GM19395 (cell line): ENCODE measurements around the gene SLC51B.
"Not testable (repeated sequence)": the region's sequence is repeated elsewhere in the genome, so short reads cannot be mapped to it uniquely, and the experiment has no call there.

Experiments used
- ATAC-seq: cut with Tn5 transposase; IDR thresholded peaks from one replicate; pipeline ENCODE4 v1.9.1; 2021; ENCODE audit warnings: mild to moderate bottlenecking, moderate library complexity; ENCODE audit not compliant: unreplicated experiment

The SLC51B gene

DNA sequence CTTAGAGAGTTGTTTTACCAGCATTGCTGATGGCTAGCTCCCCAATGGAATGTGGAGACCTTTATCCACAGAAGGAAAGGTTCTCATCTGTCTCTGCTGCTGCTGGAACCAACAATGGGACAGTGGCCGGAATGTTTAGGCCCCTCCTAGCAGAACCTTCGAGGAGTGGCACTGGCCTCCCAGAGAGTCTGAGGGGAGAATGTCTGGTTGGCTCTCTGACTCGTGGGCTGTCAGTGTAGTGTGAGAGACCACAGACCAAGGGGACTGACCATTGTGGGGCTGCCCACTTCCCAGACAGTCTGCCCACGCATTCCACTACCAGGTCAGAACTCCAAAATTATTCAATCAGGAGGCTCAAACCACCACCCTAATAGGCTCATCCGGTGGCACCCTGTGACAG, 17.5 kb downstream of the SLC51B start:
- ATAC-seq, result no peak

DNA sequence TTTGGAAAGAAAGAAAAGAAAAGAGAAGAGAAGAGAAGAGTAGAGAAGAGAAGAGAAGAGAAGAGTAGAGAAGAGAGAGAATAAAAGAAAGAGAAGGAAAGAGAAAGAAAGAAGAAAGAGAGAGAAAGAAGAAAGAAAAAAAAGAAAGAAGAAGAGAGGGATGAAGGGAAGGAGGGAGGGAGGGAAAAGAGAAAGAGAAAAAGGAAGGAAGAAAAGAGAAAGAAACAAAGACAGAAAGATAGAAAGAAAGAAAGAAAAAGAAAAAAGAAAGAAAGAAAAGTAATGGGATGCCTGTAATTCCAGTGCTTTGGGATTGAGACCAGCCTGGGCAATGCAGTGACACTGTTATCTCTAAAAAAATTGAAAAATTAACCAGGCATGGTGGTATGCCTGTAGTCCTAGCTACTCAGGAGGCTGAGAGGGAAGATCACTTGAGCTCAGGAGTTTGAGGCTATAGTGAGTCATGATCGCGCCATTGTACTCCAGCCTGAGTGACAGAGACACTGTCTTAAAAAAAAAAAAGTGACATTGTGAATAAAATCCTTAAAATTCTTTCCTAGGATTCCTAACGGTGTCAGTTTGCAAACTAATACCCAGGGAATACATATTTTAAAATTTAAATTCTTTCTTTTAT, 20.9 kb downstream of the SLC51B start:
- ATAC-seq, result no peak

DNA sequence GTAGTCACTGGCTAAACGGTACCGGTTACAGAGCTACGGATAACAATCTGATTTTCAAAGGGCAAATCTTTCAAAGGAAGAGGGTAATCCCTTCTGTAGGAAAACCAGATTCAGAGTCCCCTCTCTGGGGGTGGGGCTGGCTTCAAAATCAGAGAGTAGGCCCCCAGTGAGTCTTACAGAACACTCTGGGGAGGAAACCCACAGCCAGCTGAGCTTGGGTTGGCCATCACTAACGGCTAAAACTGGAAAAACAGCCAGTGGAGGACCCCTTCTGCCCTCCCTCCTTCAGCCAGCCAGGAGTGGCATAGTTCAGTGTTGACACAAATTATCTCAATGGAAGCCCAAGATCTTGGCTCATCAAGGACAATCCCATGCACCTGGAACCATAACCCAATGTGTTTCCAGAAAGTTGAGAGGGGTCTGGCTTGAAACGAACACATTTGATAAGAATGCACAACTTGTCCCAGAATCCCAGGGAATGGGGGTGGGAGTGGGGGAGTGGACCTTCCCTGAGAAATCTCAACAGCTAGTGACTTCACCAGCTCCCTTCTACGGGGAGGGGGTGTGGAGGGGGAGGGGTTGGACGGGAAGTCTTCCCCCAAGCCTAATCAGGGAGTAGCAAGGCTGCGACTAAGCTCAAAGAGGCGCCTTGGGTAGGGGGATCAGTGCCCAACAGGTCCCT, 21.6 kb downstream of the SLC51B start:
- ATAC-seq, result no peak

DNA sequence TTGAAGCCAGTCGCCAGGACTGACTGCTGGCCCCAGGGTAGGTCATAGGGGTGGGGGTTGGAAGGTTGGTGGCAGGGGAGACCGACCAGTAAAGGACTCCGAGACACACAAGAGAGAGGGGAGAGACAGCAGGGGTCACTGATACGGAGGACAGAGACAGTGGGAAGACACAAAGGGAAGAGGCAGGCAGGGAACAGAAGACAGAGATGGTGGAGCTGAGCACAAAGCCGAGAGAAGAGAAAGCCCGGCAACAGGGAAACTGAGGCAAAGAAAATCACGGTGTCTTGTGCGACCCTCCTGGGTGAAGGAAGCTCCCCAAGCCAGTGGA, 22.1 kb downstream of the SLC51B start:
- no peak for ATAC-seq

DNA sequence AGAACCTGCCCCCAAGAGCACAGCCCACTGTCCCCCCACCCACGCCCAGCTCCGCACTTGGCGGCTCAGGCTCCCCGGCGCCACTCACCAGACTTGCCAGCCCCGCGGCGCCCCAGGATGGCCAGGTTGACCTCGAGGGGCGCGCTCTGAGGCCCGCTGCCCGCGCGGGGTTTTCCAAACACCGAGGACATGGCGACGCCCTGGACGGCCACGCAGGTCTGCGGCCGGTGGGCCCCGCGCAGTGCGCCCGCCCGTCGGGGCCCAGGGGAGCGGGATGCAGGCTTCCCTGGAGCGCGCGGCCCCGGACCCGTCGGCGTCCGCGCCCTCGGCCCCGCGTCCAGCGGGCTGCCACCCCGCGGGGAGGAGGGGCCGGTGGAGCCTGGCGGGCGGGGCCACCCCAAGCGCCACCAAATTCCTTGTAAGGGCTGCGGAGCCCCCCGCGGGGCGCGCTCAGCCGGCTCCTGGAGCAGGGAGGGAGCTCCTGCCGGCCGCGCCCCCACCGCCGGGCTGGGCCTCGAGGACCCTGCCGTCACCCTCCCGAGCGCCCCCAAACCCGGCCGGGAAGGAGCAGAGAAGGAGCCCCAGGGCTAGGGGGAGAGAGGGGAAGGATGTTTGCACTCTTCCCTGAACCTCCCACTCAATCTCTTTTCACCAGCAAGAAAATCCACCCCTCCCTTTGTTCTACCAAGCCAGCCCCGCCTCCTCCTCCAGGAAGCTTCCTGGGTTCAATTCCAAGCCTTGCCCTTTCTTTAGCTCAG, 22.6 kb downstream of the SLC51B start, which contains the start of gene RASL12:
Gene RASL12 (minus strand): TSS at position 347 of the 758 bp plus-strand sequence. CDS start 156 bp downstream, at position 191.
- no peak for ATAC-seq

DNA sequence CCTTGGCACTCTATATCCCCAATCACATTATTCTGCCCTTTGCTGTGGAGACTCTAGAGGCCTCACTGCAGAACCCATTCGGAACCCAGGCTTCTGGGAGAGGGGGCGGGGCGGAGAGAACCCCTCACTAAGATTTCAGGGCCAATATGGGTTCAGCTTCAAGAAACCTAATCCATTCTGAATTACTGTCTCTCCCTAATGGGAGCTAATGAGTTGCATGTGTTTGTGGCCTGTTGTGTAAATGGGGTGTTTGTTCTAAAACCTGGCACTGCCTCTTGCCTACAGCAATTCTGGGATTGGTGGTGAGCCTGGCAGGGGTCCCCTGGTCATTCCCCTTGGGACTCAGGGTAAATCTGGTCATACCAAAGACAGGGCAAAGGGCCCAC, 23.2 kb downstream of the SLC51B start:
- no peak for ATAC-seq

DNA sequence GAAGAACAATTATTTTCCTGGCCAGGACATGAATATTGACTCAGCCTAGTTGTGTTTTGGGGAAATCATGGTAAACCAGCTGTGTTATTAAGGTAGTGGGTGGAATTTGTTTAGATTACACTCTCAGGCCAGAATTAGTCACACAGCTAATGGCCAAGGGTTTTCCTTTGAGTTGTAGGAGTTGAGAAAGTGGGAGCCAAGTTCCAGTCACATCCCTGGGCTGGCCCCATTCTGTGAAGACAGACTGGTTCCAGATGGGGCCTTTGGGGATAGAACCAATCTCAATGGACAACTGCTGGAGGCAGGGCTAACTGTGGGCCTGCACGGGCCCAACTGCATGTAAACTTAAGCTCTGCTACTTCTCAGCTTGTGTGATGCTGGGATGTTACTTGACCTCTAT, 24.0 kb downstream of the SLC51B start:
- no peak for ATAC-seq

DNA sequence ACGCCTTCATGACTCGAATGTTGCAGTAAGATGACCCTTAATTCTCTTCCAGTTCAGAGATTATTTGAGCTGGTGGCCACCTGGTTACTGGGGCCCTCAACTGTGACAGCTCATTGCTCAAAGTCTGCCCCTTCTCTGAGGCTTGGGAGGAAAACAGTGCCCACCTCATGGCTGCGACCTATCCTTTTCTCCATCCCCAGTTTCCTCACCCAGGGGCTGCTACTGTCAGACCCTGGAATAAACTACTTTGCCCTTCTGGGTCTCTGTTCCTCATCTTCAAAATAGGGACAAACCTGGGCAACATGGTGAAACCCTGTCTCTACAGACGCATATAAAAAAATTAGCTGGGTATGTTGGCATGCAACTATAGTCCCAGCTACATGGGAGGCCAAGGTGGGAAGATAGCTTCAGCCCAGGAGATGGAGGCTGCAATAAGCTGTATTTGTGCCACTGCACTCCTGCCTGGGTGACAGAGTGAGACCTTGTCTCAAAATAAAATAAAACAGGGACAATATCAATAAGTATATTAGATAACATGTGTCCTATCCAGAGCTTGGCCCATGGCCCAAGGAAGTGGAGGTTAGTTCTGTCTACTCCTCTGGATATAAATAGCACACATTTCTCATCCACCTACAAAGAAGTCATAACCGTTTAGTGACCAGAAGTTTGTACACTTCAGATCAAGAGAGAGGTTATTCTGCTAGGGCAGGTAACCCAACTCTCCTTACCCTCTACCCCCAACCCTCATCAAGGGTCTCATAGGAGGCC, 24.8 kb downstream of the SLC51B start:
- no peak for ATAC-seq

DNA sequence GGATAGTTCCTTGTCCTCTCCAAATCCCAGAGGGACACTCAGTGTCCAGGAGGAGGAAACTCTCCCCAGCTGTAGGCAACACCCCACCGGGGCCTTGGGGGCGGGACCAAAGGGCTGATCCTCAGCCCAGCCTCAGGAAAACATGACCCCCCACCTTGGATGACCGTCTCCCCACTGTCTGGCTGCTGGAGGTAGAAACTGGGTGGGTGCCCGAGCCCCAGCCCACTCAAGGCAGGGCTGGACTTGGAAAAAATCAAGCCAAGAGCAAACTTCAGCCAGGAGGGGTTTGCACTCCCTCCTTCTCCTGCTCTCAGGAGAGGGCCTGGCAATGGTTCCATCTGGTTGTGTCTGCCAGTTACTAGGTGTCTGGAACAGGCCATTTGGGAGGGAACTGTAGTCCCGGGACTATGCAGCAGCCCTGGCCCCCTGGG, 26.2 kb downstream of the SLC51B start:
- ATAC-seq, result no peak

DNA sequence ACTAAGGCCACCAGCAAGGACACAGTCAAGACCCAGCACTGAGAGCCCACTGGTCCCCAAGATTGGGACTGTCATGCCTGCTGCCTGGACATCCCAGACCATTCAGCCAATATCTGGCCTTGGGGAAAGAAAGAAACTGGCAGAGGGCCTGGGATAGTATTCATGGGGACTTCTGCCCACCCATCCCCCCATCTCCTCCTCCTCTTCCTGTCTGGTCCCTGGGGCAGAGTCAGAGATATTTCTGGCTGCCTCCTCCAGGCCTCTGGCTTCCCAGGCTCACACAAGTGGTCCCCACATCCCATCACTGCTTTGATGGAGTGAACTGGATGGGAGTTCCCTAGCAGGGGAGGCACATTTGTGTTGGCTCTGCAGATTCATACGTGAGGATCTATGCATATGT, 26.8 kb downstream of the SLC51B start:
- ATAC-seq, result no peak

DNA sequence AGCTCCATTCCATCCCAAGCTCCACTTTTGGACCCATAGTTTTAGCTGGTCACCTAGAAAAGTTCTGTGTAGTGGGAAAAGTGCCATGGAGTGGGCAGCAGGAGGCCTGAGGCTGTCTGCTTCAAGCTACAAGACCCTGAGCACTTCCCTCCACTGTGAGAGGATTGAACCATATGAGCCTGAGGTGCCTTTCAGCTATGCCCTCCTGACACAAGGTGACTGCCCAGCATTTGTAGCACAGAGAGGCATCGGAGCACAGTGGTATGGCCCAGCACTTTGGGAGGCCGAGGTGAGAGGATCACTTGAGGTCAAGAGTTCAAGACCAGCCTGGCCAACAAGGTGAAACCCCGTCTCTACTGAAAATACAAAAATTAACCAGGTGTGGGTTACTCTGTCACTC, 27.4 kb downstream of the SLC51B start:
- ATAC-seq, result no peak

DNA sequence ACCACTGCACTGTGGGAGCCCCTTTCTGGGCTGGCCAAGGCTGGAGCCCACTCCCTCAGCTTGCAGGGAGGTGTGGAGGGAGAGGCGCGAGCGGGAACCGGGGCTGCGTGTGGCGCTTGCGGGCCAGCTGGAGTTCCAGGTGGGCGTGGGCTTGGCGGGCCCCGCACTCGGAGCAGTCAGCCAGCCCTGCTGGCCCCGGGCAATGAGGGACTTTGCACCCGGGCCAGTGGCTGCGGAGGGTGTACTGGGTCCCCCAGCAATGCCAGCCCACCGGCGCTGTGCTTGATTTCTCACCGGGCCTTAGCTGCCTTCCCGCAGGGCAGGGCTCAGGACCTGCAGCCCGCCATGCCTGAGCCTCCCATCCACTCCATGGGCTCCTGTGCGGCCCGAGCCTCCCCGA, 29.8 kb downstream of the SLC51B start:
- not testable (repeated sequence) for ATAC-seq

DNA sequence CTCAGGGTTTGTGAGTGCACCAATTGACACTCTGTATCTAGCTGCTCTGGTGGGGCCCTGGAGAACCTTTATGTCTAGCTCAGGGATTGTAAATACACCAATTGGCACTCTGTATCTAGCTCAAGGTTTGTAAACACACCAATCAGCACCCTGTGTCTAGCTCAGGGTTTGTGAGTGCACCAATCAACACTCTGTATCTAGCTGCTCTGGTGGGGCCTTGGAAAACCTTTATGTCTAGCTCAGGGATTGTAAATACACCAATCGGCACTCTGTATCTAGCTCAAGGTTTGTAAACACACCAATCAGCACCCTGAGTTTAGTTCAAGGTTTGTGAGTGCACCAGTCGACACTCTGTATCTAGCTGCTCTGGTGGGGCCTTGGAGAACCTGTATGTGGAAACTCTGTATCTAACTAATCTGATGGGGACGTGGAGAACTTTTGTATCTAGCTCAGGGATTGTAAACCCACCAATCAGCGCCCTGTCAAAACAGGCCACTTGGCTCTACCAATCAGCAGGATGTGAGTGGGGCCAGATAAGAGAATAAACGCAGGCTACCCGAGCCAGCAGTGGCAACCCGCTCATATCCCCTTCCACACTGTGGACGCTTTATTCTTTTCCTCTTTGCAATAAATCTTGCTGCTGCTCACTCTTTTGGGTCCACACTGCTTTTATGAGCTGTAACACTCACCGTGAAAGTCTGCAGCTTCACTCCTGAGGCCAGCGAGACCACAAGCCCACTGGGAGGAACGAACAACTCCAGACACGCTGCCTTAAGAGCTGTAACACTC, 30.6 kb downstream of the SLC51B start:
- ATAC-seq, result not testable (repeated sequence)

DNA sequence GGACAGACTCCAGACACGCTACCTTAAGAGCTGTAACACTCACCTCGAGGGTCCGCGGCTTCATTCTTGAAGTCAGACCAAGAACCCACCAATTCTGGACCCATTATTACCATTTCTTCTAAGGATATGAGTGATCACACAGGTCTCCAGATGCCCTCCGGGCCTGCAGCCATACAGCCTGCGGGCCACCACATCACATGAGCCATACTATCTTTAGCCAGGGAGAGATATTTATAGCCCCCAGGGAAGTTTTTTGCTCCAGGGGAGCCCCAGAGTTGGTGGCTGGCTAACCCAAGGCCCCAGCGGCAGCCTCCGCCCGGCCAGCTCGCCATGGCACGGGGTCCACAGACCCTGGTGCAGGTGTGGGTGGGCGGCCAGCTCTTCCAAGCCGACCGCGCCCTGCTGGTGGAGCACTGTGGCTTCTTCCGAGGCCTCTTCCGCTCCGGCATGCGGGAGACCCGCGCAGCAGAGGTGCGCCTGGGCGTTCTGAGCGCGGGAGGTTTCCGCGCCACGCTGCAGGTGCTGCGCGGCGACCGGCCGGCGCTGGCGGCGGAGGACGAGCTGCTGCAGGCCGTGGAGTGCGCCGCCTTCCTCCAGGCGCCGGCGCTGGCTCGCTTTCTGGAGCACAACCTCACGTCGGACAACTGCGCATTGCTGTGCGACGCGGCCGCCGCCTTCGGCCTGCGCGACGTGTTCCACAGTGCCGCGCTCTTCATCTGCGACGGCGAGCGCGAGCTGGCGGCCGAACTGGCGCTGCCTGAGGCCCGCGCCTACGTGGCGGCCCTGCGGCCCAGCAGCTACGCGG, 31.5 kb downstream of the SLC51B start, which contains the start of gene KBTBD13:
Gene KBTBD13 (plus strand): TSS at position 261 of the 805 bp plus-strand sequence. CDS start 70 bp downstream, at position 331.
- no peak for ATAC-seq

DNA sequence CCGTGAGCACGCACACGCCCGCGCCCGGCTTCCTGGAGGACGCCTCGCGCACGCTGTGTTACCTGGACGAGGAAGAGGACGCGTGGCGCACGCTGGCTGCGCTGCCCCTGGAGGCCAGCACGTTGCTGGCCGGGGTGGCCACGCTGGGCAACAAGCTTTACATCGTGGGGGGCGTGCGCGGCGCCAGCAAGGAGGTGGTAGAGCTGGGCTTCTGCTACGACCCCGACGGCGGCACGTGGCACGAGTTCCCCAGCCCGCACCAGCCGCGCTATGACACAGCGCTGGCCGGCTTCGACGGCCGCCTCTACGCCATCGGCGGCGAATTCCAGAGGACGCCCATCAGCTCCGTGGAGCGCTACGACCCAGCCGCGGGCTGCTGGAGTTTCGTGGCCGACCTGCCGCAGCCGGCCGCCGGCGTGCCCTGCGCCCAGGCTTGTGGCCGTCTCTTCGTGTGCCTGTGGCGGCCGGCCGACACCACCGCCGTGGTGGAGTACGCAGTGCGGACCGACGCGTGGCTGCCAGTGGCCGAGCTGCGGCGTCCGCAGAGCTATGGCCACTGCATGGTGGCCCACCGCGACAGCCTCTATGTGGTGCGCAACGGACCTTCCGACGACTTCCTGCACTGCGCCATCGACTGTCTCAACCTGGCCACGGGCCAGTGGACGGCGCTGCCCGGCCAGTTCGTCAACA, 32.2 kb downstream of the SLC51B start:
- no peak for ATAC-seq

DNA sequence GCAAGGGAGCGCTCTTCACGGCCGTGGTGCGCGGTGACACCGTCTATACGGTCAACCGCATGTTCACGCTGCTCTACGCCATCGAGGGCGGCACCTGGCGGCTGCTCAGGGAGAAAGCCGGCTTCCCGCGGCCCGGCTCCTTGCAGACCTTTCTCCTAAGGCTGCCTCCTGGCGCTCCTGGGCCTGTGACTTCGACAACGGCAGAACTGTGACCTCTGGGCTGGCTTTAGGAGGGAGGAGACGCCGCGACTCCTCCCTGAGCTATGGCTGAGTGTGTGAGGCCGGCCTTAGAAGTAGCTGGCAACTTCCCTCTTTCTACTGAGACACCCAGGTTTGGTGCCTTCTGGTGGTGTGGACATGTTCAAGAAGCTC, 32.8 kb downstream of the SLC51B start:
- no peak for ATAC-seq

DNA sequence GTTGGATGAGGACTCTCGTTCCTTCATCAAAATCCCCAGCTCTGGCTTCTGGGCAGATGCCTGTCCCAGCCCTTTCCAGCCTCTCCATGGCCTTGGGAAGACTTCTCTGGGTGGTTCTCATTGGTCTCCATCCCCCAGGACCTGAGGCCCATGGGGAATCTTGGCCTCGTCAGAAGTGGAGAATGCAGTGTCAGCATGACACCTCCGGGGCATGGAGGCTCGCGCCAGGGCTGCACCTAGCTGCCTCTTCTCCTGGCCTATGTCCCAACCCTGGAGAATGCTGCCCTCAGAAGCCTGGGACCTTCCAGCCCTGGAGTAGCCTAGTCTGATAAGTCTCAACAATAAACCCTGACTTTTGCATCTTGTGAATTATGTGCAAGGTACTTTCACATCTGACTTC, 34.4 kb downstream of the SLC51B start:
- ATAC-seq, result no peak

DNA sequence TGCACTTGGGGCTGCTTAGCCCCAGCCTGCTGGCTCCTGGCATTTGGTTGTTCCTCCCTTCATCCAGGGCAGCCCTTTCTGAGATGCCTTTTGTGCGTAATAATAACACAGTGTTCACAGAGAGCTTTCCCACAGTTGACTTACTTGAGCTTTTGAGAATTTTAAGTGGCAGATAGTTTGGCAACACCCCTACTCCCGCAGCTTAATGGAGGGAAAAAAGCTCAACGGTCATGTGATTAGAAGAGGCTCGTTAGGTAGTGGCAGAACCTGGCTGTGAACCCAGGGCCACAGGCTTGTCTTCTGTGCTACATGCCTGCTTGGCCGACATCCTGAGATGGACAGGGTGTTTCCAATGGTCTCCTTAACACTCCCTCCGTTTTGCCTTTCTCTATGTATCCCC, 36.1 kb downstream of the SLC51B start:
- ATAC-seq, result no peak

DNA sequence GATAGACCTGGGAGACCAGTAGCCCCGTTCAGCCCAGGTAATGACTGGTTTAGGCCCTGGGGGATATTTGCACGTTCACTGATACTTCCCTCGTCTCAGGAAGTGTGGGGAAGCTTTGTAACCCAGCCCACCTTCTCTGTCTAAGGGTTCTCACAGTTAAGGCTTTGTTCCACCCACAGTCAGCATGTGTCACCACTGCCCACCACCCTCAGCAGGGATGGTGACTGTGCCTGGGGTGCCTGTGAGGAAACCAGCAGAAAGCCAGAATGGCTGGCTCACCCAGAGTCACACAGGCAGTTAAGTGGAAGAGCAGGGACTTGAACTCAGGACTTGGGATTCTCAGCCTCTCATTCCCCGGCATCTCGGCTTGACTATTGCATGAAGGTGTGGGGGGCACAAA, 36.6 kb downstream of the SLC51B start:
- ATAC-seq, result no peak
